Kidney capillary endothelial cell (primary cell): Measurements from ENCODE around the gene KIAA1217.

Experiments
- DNase-seq: peaks from one replicate; pipeline ENCODE4 v3.0.0-alpha.2; 2018; ENCODE audit warnings: low spot score

Gene KIAA1217

GRCh38 chr10:24501056-24501711, 292.2 kb downstream of the KIAA1217 start:
- DNase-seq, result no peak

GRCh38 chr10:24502006-24502405, 293.1 kb downstream of the KIAA1217 start:
- no peak for DNase-seq

GRCh38 chr10:24502801-24503460, 294.0 kb downstream of the KIAA1217 start:
- DNase-seq, result no peak

- peak; percentile 38 for DNase-seq
Observed at GRCh38 chr10:24503461-24504320, 294.8 kb downstream of the KIAA1217 start.

GRCh38 chr10:24505759-24506158, 296.8 kb downstream of the KIAA1217 start:
- DNase-seq, result no peak

GRCh38 chr10:24513155-24513554, 304.2 kb downstream of the KIAA1217 start:
- no peak for DNase-seq

- DNase-seq, result no peak
Observed at GRCh38 chr10:24515481-24515880, 306.5 kb downstream of the KIAA1217 start.

GRCh38 chr10:24518411-24518810, 309.5 kb downstream of the KIAA1217 start:
- no peak for DNase-seq

- DNase-seq, result peak; percentile 61
Observed at GRCh38 chr10:24518981-24519597, 310.2 kb downstream of the KIAA1217 start.

GRCh38 chr10:24519950-24520349, 311.0 kb downstream of the KIAA1217 start:
- DNase-seq, result no peak

GRCh38 chr10:24524314-24524713, 315.4 kb downstream of the KIAA1217 start:
- no peak for DNase-seq

GRCh38 chr10:24526085-24526649, 317.2 kb downstream of the KIAA1217 start:
- no peak for DNase-seq

GRCh38 chr10:24528946-24529345, 320.0 kb downstream of the KIAA1217 start:
- no peak for DNase-seq

GRCh38 chr10:24531439-24531838, 322.5 kb downstream of the KIAA1217 start:
- DNase-seq, result no peak

- DNase-seq, result no peak
Observed at GRCh38 chr10:24533981-24534380, 325.0 kb downstream of the KIAA1217 start.

- DNase-seq, result no peak
Observed at GRCh38 chr10:24536636-24537035, 327.7 kb downstream of the KIAA1217 start.

- no peak for DNase-seq
Observed at GRCh38 chr10:24541239-24541753, 332.4 kb downstream of the KIAA1217 start.

- DNase-seq, result no peak
Observed at GRCh38 chr10:24542314-24543270, 333.7 kb downstream of the KIAA1217 start.

GRCh38 chr10:24544776-24545175, 335.8 kb downstream of the KIAA1217 start:
- no peak for DNase-seq

GRCh38 chr10:24545585-24545984, 336.6 kb downstream of the KIAA1217 start:
- DNase-seq, result no peak

GRCh38 chr10:24550680-24551079, 341.7 kb downstream of the KIAA1217 start:
- DNase-seq, result no peak
